CD4-positive, alpha-beta T cell treated with Interferon alpha-2 for 1 hour (primary cell): ENCODE measurements around the gene SLC6A6.

Experiments
- DNase-seq, 2 donors: peaks; one replicate each; pipeline ENCODE4 v3.0.0-alpha.2; 2020 to 2022

Gene SLC6A6

DNA sequence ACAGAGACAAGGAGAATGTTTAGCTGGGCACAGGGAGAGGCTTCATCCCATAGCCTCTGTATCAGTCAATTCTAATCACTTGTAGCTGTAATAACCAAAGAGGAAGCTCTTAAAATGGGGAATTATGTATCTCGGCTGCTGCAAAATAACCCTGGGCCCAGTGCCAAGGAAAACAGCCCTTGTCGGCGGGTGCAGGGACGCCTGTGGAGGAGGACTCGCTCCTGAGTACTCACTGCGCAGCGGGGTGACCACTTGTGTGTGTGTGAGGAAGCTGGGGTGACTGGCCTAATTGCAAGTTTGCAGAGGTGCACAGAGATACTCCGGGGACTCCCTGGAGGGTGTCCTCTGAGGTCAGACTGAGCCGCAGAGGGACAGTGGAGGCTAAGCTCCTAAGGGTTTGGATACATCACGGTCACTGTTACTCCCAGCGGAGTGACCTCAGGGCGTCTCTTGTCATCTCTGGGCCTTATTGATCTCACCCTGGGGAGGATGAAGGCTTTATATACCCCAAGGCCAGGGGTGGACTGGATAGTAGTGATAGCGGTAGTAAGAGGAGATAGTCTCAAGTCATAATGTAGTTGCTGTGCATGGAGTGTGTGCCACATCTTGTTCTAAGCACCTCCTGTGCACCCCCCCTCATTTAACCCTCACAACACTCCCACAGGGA, 37.2 kb downstream of the SLC6A6 start:
- DNase-seq: peak in 1 of 2 donors; percentile 56

DNA sequence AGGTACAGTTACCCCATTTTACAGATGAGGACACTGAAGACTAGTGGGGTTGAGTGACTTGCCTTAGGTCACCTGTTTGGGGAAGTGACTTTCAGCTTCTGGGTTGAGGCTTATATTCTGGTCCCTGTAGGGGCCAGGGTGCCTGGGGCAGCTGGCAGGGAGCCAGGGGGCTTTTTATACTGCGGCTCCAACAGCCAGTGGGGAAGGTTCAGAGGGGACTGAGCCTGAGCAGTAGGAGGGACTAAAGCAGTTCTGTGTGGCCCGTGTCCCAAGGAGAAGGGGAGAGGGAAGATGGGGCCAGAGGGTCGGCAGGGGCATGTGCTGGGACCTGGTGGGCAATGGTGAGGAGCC, 37.7 kb downstream of the SLC6A6 start:
- no peak for DNase-seq

DNA sequence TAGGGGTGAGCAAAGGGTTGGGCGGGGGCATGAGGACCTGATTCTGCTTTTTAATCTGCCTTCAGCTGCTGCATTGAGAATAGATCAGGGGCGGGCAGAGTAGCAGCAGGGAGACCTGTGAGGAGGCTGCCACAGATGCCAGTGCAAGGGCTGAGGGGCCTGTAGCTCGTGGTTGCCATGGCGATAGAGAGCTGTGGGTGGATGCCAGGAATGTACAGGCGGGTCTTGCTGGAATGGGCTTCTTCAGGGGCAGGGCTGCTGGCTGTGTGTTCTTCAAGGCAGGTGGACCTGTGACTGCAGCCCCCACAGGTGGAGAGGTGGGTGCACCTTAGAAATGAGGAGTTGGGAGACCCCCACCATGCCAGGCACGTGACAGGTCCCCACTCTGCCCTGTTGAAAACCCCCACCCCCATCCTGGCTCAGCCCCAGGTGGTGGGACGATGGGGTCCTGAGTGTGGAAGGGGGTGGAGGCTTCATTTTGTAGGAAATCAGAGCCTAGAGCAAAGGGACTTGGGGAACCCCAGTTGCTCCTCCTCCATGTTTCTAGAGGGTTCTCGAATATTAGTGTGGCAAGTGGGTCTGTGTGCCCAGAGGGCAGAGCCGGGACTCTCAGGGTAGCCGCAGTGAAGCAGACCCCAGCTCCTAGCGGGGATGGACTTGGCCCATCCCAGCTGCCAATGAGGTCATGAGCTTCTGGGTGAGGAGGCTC, 38.3 kb downstream of the SLC6A6 start:
- no peak for DNase-seq

DNA sequence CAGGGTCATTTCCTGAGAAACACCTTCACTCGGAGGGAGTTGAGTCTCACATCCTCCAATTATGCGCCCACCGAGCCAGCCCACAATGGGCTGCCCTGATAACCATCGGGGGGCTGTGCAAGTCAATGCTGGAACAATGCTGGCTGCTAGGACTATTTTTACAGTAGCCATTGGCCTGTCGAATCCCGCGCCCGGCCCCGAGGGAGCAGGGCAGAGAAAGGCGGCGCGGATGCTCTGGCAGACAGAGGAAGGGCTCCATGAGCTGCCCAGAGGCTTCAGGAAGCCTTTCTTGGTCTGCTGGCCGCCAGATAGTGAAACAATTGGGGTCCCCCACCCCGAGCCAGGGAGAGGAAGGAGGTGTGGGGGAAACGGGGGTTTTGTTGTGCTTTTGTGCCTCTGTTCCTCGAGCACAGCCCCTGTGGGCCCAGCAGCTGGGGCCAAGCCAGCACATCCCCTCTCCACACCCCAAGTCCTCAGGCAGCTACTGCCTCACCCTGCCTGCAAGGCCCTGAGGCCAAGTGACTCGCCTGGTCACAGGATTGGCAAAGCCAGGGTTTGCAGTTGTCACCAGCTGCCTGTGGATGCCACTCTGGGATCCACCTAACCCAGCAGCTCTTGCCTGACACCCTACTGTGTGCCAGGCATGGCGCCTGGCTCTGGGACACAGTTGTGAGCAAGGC, 39.0 kb downstream of the SLC6A6 start:
- no peak for DNase-seq

DNA sequence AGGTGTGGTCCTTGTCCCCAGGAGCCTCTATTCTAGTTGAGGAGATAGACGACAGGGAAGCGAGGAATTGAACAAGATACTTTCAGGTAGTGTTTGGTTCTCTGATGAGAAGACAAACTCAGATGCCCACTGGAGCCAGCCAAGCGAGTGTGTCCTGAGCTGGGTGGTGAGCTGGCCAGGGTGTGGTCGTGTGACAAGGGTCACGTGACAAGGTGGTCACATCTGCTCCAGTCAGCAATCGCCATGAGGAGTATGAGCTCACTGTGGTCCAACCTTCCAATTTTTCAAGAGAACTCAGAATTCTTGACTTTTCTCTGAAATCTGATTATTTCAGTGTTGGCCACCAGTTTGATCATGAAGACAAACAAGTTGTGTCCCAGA, 39.5 kb downstream of the SLC6A6 start:
- no peak for DNase-seq

DNA sequence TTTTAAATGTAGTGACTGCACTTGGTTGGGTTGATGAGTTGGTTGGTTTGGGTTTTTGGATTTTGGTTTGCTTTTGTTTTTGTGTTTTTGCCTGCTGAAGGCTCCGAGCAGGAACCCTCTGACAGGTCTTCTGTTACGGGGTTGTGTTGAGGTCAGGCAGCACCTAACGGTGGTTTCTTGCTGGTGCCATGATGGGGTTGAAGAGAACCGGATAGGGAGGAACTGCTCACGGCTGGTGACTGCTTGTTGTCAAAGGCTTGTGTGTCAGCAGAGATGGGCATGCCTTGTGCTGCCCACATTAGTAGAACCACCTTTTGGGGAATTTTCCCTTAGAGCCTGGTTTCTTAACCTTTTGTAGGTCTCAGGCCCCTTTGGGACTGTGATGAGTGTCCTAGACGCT, 42.0 kb downstream of the SLC6A6 start:
- DNase-seq: no peak

DNA sequence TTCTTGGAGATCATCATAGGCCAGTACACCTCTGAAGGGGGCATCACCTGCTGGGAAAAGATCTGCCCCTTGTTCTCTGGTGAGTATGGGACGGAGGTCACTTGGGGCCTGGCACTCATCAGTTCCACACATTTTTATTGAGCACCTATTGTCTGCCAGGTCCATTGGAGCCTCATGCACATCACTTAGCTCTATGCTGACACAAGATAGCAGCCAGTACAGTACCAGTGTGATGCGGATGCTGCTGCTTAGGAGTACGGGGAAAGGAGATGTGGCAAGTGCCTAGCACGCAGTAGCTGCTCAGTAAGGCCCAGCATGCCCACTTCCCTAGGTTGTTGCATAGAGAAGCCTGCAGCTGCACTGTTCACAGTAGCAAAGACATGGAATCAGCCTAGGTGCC, 43.4 kb downstream of the SLC6A6 start:
- DNase-seq: no peak

DNA sequence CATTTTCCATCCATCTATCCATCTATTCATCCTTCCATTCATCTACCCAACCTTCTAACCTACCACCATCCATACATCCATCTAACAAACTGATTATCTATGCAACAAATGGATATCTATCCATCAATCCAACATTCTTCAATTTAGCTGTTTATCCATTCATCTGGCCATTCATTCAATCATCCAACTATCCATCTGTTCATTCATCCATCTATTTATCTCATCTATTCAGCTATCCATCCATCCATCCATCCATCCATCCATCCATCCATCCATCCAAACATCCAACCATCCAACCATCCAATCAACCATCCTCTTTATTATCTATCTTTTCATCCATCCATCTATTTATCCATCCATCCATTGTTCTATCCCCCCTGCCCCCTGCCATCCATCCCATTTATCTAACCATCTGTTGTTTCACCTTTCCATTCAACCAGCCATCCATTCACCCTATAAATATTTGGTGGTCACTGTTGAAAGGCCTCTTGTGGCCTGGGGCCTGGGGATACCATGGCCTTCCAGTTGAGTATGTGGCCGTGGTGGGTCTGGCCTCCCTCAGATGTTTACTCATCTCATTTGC, 44.7 kb downstream of the SLC6A6 start:
- DNase-seq: no peak

DNA sequence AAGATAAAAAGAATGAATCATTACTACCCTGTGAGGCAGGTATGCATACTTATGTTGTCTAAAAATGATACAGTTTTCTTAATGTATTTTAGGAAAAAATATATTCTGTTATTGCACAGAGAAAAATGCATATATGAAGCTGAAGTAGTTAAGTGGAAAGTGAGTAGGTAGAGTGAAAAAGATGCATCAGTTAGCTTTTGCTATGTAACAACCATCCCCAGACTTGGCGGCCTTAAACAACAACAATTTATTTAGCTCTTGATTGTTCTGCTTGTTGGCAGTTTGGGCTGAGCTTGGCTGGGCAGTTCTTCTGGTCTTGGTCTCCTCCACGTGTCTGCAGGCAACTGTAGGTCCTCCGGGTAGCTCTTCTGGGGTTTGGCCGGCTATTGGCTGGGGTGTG, 45.7 kb downstream of the SLC6A6 start:
- DNase-seq: no peak

DNA sequence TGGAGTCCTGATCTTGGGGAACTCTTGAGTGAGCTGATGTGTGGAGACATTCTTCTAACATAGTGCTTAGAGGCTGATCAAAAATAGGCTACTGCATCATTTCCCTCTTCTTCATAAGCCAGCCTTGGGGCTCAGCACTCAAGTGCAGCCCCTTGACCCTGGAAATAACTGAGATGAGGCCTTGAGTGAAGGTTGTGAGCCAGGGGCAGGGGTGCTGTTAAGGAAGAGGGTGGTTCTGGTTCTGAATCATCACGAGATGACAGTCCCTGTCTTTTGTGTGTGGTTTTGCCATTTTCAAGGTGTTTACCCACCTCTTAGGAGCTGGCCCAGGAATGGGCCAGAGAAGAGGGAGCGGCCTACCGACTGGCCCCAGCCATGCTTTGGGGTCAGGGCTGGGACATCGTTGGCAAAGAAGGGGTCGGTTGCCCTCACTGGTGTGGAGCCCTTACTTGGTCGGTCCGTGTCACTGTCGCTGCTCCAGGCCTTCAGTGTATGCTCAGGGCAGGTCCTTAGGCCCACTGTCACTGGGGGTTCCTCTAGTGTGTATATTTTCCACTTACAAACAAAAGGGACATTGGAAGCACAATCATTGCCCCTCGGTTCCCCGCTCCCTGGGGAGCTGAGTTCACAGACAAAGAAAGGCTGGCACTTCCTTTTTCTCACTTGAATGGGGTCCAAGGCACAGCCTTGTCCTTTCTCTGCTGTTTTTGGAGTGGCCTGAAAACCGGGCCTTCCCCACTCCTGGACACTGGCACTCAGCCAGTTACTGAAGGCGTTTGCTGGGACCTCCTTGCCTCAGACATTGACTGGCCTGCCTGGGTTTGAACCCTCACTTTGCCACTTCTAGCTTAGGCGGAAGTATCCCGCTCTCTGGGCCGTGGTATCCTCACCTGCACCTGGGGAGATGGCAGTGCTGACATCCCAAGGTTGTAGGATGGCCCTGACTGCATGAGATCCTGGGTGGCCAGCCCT, 46.6 kb downstream of the SLC6A6 start:
- DNase-seq: no peak

DNA sequence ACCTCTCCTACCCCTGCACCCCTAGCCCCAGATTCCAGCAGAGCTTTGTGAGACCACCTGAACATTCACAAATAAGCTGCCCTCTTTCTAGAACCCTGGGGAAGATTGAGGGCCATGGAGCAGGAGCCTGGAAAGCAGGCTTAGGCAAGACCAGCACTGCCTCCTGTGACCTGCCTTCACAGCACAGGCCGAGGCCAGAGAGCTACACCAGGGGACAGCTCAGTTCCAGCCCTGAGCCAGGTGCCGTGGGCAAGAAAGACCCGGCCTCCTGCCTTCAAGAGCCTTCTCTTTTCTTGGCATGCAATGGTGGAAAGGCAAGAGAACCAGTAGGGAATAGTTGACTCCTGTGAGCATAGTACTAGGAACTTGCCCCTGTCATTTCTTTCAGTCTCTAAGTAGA, 48.1 kb downstream of the SLC6A6 start:
- DNase-seq: no peak

DNA sequence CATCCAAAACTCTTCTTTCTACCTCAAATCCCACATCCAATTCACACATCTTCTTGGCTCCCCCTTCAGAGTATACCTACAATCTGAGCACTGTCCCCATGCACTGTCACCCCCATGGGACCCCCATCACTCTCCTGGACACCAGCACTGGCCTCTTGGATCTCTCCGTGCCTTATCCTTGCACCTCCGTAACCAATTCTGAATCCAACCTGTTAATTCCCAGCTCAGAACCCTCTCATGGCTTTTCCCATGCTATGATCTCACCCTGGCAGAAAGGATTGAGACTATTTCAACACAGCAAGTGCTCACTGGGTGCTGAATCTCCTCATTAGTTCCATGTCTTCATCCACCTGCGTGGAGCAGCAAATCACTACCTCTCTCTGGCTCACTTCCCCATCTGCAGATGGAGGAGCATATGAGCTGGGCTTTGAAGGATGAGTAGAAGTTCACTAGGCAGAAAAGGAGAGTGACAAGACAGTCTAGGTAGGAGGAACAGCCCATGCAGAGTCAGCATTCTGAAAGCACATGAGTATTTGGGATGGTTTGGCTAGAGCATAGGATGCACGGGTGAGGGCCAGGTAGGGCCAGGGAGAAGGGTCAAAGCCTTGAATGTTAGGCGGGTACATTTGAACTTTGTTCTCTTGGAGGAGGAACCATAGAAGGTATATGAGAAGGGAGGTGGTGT, 48.7 kb downstream of the SLC6A6 start:
- no peak for DNase-seq

DNA sequence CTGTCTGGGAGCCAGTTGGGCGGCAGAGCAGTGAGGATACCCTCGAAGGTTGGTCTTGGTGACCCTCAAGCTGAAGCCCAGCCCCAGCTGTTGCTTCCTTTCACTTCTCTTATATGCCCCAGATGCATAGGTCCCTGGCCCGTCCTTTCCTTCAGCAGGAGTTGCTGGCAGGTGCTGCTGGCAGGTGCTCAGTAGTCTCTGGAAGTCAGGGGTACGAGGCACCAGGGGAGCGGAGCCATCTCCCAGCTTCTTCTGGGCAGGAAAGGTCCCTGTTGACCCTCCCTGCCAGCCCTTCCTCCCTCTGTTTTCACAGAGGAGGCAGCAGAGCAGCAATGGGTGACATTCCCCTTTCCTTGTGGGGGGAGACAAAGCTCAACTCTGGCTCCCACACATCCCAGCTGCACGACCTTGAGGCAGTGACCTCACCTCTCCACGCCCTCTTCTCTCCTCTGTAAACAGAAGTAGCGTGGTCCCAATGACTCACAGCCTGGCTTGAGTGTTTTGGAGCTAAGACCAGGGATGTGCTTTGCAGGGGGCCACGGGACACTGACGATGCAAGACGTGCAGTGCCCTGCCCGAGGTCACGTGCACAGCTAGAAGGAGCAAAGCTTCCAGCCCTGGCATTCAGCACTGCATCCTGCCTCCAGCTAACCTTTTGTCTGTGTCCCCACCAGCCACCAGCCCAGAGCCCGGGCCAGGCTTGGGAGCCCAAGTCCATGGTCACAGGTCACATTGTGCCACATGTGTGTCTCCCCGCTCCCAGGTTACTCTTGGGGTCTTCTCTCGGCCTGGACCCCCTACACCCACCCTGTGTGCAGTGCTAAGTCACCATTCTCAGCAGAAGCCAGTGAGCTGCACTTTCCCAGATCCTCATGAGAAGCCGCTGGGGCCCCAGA, 49.7 kb downstream of the SLC6A6 start:
- no peak for DNase-seq

DNA sequence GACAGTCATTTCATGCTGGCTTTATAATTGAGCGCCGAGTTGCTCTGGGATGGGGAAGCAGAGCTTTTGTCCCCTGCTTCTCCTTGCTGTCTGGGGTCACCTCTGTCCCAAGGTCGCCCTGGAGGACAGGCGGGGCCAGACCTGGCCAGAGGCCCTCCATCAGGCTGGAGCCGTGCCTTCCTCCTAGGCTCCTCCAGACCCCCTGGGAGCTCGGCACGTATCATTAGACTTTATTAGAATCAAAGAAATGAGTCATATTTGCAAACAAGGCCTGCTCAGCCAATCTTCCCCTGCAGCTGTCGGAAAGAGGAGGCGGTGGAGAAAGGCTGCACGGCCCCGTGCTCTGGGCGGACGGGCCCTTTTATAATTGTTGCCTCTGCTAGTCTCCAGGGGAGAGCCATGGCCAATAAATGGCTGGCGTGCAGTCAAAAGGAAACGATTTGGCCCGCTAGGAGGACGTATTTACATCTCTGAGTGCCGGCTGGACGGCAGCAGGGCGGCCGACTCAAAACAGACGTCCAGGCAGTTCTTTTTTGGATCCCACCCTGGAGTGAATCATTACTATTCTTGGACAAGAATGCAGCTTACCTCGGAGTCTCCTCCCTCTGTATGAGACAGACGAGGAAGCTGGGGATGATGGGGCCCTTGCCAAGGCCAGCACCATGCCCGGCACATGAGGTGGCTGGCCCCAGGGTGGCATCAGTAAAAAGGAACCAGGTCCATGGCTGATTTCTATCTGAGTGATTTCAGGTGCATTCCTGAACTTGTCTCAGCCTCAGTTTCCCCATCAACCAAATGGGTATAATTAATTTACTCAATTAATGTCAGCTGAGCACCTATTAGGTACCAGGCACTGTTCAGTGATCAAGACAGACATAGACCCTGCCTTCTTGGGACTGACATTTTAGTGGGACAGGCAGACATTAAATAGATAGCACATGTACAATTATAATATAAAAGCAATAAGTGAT, 50.6 kb downstream of the SLC6A6 start:
- no peak for DNase-seq

DNA sequence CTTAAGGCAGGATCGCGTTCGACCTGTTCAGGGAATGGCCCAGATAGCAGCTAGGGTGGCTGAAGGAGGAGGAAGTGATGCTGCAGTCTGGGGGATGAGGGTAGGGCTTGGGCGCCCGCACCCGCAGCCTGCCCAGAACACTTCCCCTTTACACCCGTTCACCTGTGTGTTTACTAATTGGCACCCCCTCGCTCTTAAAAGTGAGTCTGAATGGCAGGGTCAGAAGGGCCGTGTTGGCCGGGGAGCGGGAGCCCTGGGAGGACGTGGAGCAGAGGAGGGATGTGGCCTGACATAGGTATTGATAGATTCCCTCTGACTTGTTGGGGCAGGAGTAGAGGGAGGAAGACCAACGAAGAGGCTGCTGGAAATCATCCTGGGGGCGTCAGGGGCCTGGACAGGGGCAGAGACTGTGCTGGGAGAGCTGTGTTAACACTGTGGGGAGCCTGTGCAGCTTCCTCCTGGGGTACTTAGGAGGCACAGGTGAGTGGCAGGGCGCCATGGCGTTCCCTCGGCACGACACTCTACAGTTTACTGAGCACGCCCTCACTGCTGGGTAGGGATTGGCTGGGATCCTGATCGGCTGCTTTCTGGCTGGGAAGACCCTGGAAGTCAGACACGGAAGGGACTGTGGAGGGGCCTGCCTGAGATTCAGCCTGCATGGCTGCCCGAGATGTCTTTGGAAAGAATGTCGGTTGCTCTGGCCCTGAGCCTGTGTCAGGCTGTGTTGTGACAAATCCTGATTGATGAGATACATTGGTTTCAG, 51.7 kb downstream of the SLC6A6 start:
- DNase-seq: no peak

DNA sequence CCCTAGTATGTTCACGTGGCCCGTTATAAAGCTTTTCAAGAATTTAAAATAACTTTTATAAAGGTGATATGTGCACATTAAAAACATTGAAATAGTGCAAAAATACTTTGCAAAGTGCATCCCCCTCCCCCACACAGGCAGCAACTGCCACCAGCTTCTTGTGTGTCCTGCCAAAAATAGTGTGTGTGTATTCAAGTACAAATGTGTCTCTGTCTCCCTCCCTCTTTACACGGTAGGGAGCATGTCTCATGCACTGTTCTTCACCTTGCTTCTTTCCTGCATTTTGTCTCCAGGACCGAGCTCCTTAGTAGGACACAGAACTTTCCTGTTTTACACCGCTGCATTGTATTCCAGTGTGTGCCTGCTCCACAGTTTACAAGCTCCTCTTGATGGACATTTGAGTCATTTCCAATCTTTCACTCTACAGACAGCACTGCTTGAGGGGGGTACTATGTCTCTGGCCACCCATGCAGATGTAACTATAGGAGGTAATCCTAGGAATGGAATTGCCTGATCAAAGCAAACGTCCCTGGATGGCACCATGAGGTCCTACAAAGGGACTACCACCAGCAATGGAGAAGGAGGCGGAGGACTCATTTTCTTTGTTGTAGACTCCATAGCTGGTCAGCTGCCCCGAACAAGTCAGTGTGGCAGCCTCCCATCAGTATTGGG, 52.4 kb downstream of the SLC6A6 start:
- no peak for DNase-seq

DNA sequence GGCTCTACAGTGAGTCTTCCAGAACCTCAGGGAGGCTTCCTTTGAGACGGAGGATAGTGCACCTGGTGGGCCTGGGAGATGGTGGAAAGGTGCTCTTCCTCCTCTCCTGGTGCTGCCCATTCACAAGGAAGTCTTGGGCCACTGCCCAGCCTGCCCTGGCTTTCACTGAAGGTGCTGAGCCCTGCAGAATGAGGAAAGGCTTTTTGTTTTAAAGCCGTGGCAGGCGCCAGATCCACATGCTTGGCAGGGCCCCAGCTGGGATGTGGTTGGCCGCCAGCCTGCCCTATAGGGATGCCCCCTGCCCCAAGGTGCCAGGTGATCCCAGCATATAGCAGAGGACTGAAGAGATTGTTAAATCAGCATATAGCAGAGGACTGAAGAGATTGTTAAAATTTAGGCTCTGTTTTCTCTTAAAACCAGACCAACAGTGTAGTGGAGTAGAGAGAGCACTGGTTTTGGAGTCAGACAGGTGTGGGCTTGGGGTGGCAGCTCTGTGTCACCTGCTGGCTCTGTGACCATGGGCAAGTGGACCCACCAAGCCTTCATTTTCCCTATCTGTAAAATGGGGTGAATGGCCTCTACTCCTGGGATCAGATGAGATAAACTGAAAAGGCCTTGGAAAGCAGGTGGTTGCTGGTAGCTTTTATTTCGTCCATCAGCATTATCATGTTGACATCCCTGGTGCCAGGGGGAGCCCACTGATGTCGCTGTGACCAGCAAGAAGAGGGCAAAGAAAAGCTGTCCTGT, 53.3 kb downstream of the SLC6A6 start:
- DNase-seq: no peak

DNA sequence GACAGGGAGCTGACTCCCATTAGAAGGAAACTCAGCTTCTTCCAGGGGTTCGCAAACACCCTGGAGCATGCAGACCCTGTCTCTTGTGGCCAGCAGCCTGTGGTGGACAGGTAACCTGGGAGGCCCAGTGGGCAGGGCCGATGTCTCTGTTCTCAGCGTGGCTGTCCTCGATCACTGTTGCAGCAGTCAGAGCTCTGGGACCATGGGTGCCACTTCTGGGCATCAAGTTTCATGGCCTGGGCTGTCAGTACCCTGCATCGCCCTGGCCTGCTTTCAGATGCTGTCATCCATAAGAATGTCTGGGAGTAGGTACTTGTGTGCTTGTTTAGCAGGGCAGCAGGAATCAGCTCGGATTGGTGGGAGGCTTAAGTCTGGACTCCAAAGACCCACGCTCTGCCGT, 54.4 kb downstream of the SLC6A6 start:
- no peak for DNase-seq
